GM15510 (cell line): Measurements from ENCODE around the gene SRSF9.
A peak's percentile ranks its signal among the peaks of the same experiment; 100 is the strongest.

Experiments used
- POLR2A ChIP-seq: IDR thresholded peaks from 3 replicates; pipeline ENCODE4 v1.6.1; 2011; ENCODE audit warnings: borderline replicate concordance; ENCODE audit not compliant: insufficient read length; ENCODE audit errors: extremely low read depth

SRSF9 gene

DNA sequence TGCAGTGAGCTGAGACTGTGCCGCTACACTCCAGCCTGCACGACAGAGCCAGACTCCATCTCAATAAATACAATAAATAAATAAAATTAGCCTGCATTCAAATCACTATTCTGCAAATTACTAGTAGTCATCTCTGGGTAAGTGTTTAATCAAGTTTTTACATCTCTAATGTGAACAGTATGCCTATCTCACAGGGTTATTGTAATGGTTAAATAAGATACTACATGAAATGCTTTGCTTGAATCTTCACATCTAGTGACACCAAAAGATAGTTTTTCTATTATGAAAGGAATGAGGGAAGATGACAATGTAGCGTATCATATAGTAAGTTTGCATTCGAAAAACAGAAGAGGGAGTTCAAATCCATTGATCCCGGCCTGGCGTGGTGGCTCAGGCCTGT is 2.1 kb downstream of the SRSF9 start:
- TF ChIP-seq POLR2A: no peak

DNA sequence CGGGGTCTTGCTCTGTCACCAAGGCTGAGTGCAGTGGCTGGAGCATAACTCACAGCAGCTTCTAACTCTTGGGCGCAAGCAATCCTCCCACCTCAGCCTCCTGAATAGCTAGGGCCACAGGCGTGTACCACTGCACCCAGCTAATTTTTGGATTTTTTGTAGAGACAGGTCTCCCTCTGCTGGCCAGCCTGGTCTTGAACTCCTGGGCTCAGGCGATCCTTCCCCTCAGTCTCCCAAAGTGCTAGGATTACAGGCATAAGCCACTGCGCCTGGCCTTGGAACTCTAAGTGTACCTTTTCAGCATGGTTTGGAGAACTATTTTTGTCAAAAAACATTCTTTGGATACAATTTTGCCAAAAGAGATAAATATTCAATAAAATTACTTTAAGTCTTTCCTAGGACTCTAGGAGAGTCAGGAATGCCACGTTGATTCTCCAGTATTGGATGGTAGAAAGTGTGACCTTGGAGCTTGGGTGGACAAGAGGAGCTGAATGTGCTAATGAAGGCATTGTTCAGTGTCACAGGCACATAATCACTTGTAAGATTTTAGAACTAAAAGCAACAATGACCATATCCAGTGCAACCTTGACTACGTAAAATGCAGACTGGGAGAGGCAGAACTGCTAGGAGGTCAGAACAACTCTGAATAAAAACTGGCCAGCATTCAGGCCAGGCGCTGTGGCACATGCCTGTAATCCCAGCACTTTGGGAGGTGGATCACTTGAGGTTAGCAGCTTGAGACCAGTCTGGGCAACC is 2.8 kb downstream of the SRSF9 start:
- TF ChIP-seq POLR2A: no peak

DNA sequence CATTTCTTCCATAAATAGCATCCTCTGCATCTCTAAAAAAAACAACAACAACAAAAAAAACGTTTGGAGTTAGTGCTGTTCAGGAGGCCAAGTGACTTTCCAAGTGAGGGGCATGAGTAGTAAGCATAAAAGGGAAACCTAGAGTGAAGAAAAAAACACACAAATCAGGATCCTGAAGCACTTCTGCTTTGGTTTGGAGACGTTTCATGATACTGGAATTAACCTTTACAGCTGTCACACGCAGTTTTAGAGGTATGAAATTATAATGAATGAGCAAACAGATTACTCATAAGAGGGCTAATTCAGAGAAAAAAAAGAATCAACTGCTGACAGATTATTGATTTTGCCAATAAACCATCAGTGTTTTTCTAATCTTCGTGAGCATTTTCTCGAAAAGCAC is 3.8 kb downstream of the SRSF9 start:
- TF ChIP-seq POLR2A: no peak

DNA sequence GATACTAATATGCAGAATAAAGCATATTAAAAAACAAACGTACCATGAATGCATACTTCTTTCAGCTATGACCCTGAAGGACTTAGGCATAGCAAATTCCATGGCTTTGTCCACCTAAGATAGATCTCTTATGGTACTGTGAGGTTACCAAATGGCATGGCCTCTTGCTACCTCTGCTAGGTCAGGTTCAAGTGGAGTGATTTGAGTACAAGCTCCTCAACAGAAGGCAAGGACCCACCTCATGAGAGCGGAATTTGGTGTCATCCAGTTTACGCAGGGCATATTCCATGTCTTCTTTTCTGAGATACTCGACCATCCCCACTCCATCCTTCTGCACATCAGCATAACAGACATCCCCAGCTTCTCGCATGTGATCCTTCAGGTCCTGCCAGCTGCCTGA is 5.8 kb downstream of the SRSF9 start:
- no peak for TF ChIP-seq POLR2A

DNA sequence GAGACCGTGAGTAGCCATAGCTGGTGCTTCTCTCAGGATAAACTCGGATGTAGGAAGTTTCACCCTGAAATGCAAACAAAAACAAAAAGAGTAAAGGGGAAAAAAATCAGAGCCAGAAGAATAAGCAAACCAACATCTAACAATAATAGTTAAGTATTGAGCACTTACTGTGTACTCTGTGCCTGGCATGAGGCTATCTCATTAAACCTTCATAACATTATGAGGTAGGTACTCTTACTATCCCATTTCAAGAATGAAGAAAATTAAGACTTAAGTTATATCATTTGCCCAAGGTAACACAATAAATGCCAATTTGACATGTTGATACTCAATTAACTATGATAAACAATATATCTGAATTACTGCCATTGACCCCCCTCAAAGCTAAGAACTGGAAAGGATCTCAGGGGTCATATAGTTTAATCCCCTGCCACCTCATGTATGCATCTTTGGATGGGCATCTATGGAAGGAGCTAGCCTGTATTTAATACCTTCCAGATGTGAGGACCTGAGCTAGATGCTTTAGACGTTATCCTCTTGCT is 7.4 kb downstream of the SRSF9 start:
- TF ChIP-seq POLR2A: no peak

DNA sequence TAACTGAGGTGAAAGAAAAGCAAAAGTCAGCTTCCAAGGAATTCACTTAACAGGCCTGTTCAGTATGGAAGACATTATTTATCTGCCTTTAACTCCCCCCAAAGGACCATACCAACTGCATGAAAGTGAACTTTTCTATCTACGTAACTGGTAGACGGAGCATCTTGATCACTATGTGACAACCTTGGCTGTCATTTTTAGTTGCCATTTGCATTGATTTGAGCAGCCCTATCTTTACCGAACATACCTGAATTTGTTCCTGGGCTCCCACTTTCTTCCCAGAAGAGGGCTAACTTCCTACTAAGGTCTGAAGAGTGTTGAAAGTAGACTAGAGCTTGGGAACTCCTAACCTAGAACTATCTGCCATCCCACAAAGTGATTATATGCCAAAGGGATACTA is 9.4 kb downstream of the SRSF9 start:
- no peak for TF ChIP-seq POLR2A

DNA sequence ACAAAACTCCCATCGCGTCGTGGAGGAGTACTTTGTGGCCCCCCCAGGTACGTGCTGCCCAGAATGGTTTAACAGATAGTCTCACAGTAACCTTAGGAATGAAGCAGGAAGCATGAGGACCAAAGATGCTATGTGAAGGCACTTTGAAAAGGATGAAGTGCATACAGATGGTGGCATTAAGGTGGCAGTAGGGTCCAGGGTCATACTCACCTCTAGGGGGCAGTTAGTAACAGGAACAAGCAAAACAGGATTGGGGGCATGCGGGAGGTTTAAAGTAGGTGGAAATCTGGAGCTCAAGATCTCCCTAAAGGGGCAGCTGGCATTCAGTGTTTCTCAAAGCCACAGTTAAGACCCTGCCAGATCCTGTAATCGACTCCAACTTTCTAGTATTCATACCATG is 12.4 kb downstream of the SRSF9 start:
- no peak for TF ChIP-seq POLR2A

DNA sequence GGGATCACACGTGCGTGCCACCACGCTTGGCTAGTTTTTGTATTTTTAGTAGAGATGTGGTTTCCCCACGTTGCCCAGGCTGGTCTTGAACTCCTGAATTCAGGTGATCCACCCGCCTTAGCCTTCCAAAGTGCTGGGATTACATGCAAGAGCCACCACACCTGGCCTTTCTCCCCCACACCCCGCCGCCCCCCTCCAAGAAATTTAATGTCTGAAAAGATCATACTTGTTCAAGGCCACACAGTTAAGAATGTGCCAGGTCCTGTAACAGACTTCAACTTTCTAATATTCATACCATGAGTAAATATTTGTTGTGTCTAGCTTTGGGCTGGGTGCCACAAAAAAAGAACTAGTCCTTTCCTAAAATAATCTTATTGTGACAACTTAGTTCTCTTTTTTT is 14.2 kb downstream of the SRSF9 start:
- TF ChIP-seq POLR2A: no peak

DNA sequence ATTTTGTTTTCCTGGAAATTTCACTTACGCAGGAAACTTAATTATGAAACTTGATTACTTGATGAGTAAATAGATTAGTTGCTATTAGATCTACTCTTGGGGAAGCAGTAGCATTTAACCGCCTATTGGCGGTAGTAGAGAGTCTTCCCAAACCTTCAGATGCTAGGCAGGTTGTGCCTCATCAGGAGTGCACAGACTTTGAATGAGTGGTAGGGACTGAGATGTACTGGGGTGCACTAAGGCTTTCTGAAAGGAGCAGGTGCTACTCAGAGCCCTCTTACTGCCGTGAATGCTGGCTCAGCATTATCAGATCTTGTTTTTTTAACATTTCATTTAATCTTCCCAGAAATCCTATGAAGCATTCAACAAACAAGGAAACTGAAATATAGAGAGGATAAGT is 15.6 kb downstream of the SRSF9 start:
- TF ChIP-seq POLR2A: no peak

DNA sequence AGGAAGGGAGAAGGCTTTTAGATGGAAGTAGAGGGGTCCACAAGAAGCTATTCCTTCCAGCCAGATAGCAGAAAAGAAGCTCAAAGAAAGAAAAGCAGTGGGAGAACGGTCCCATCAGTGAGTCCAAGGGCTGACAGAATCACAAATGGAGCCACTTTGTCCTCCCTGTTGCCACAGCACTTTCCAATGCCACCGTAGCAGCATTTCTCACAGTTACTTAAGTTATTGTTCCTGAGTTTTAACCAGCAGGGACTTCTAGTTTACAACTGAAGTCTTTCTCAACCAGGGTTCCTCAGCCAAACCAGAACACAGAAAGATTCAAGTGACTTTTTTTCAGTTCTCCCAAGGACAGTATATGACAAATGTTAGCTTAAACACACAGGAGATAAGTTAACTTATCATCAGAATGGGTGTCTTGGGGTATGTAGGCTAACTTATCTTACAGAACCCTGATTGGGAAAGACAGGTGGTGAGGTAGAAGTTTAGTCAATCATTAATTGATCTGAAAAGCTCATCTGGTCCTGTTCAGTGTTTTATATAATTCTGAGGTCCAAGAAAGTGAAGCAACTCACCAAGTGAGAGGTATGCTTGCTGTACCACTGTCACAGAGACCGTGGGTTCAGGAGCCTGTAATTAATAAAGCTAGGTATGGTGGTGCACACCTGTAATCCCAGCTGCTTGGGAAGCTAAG is 16.3 kb downstream of the SRSF9 start:
- TF ChIP-seq POLR2A: no peak

DNA sequence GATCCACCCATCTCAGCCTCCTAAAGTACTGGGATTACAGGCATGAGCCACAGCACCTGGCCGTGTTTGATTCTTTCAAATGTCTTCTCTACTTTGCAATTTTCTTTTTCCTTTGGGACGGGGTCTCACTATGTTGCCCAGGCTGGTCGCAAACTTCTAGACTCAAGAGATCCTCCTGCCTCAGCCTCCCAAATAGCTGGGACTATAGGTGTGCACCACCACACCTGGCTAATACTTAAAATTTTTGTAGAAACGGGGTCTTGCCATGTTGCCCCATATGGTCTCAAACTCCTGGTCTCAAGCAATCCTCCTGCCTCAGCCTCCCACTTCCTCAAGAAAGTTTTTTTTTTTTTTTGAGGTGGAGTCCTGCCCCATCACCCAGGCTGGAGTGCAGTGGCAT is 21.6 kb downstream of the SRSF9 start:
- TF ChIP-seq POLR2A: no peak

DNA sequence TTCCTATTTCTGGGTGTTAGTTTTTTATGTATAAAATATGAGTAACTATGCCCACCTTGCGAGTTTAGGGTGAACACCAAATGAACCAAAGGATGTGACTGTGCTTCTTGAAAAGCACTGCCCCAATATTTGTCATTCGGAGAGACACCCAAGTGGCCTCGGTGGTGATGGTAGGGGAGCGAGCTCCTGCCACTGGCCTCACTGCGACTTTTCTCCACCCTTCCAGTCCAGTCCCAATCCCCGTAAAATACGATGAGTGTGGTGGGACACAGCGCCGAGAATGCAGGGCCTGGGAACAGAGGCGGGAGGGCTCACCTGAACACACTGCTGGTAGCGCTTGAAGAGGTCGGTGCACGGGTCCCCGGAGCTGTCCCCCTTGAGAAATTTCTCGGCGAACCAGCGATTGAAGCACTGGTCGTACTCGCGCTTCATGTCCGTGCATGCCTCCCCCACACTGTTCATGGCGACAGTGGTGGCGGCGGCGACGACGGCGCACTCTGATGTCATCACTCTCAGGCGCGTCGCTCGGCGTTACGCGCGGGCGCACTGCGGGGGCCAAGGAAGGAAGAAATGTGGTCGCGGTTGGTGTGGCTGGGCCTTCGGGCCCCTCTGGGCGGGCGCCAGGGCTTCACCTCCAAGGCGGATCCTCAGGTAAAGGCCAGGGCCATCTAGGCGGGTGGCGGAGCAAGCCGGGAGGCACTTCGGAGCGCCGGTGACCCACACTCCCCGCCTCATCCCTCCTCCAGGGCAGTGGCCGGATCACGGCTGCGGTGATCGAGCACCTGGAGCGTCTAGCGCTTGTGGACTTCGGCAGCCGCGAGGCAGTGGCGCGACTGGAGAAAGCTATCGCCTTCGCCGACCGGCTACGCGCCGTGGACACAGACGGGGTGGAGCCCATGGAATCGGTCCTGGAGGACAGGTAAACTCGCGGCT is 23.4 kb downstream of the SRSF9 start, which contains the start of the genes GATC and TRIAP1:
TSS of gene GATC (plus strand) at position 534 of the 933 bp plus-strand sequence. CDS start at position 571, 37 bp downstream.
TSS of gene TRIAP1 (minus strand) at position 474 of the 933 bp plus-strand sequence. CDS start at position 462, 12 bp downstream.
- peak; percentile 93 for TF ChIP-seq POLR2A

DNA sequence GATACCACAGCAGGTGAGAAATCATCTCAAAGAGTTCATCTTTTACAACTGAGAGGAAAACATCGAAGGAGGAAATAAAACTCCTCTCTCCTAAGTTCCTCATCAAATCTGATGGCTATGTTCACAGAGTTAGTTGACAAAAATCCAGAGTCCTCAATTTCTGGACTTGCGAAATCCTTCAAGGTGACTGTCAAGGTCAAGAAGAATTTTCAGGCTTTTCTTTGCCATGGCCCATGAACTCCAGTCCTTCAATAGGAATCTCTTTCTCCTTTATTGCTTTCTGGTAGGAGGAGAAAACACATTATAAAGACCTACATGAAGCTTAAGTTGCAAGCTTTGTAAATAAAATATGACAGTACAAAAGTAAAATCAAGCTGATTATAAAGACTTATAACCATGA is 24.9 kb downstream of the SRSF9 start:
- TF ChIP-seq POLR2A: no peak

DNA sequence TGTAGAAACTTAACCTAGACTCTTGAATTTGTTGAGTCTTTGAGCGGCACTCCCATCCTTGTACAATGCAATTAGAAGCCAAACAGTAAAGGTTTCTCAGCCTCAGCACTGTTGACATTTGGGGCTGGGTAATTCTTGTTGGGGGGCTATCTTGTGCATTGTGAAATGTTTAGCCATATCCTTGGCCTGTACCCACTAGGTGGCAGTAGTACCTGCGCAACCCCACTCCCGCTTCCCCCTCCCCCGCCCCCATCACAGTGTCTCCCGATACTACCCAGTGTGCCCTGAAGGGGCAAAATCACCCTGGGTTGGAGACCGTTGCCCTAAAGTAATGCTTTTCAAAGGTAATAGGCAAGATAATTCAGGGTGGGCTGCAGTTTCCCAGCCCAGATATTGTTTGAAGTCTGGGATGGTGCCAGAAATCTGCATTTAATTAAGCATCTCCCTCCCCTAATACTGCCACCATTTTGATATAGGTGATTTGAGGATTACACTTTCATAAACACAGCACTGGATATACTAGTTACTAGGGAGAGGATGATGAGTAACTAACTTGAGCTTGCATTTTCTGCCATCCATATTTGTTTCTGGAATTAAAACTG is 29.8 kb downstream of the SRSF9 start:
- no peak for TF ChIP-seq POLR2A
